H9 (cell line): ENCODE results near the gene GMPPB. TPM values are rescaled to one million over a fixed set of nuclear protein-coding genes. Genes with fewer than 3 reads are reported as not detected.
"Not testable (repeated sequence)": the region's sequence is repeated elsewhere in the genome, so short reads cannot be mapped to it uniquely, and the experiment has no call there.

Experiments used
- DNase-seq: peaks from one replicate; pipeline ENCODE4 v3.0.0-alpha.2; 2017
- H2AFZ ChIP-seq: one replicate; pipeline ENCODE4 v1.6.1; 2013; ENCODE audit warnings: mild to moderate bottlenecking, low read length, control low read depth, moderate library complexity
- H2AK5ac ChIP-seq: 2 replicates; pipeline ENCODE4 v1.6.1; 2013; ENCODE audit warnings: low read length, control low read depth, mixed read lengths; ENCODE audit not compliant: insufficient read length
- H2BK120ac ChIP-seq: one replicate; pipeline ENCODE4 v1.6.1; 2013; ENCODE audit warnings: low read depth, mild to moderate bottlenecking, low read length, control low read depth, inconsistent platforms; ENCODE audit not compliant: poor library complexity, severe bottlenecking
- H2BK12ac ChIP-seq: 2 replicates; pipeline ENCODE4 v1.6.1; 2013; ENCODE audit warnings: low read length, control low read depth, mixed read lengths, low read depth; ENCODE audit not compliant: insufficient read length
- H2BK15ac ChIP-seq: 2 replicates; pipeline ENCODE4 v1.6.1; 2013; ENCODE audit warnings: low read depth, low read length, control low read depth
- H2BK20ac ChIP-seq: one replicate; pipeline ENCODE4 v1.6.1; 2013; ENCODE audit warnings: low read depth, mild to moderate bottlenecking, low read length, control low read depth, inconsistent platforms; ENCODE audit not compliant: poor library complexity, severe bottlenecking
- H2BK5ac ChIP-seq: 2 replicates; pipeline ENCODE4 v1.6.1; 2013; ENCODE audit warnings: low read length, control low read depth, mixed read lengths; ENCODE audit not compliant: insufficient read length
- H3K14ac ChIP-seq: 2 replicates; pipeline ENCODE4 v1.6.1; 2013; ENCODE audit warnings: low read length, control low read depth; ENCODE audit not compliant: insufficient read depth
- H3K18ac ChIP-seq: 2 replicates; pipeline ENCODE4 v1.6.1; 2013; ENCODE audit warnings: low read depth, mild to moderate bottlenecking, mixed read lengths, low read length, control low read depth; ENCODE audit not compliant: insufficient read length
- H3K23ac ChIP-seq: 2 replicates; pipeline ENCODE4 v1.6.1; 2013; ENCODE audit warnings: low read length, control low read depth, mixed read lengths, low read depth; ENCODE audit not compliant: insufficient read length
- H3K23me2 ChIP-seq: 2 replicates; pipeline ENCODE4 v1.6.1; 2013; ENCODE audit warnings: low read depth, mild to moderate bottlenecking, mixed read lengths, low read length, control low read depth; ENCODE audit not compliant: insufficient read length, poor library complexity, severe bottlenecking
- H3K27ac ChIP-seq: 2 replicates; pipeline ENCODE4 v1.5.1; 2013; ENCODE audit warnings: low read length, control low read depth, mixed read lengths, low read depth; ENCODE audit not compliant: insufficient read length
- H3K27me3 ChIP-seq: 2 replicates; pipeline ENCODE4 v1.6.1; 2013; ENCODE audit warnings: low read length, control low read depth, inconsistent platforms; ENCODE audit not compliant: insufficient read depth
- H3K4ac ChIP-seq: 2 replicates; pipeline ENCODE4 v1.6.1; 2013; ENCODE audit warnings: low read depth, mild to moderate bottlenecking, control low read depth, inconsistent platforms, low read length, moderate library complexity
- H3K4me1 ChIP-seq: 2 replicates; pipeline ENCODE4 v1.6.1; 2013; ENCODE audit warnings: low read length, control low read depth, inconsistent platforms; ENCODE audit not compliant: insufficient read depth
- H3K4me2 ChIP-seq: 2 replicates; pipeline ENCODE4 v1.6.1; 2013; ENCODE audit warnings: low read length, control low read depth, mixed read lengths; ENCODE audit not compliant: insufficient read length, insufficient read depth
- H3K56ac ChIP-seq: 2 replicates; pipeline ENCODE4 v1.6.1; 2013; ENCODE audit warnings: low read depth, mild to moderate bottlenecking, mixed read lengths, low read length, control low read depth; ENCODE audit not compliant: insufficient read length
- H3K79me1 ChIP-seq: 2 replicates; pipeline ENCODE4 v1.6.1; 2013; ENCODE audit warnings: low read depth, mild to moderate bottlenecking, moderate library complexity, low read length, control low read depth, inconsistent platforms; ENCODE audit not compliant: insufficient read depth, poor library complexity, severe bottlenecking
- H3K79me2 ChIP-seq: 2 replicates; pipeline ENCODE4 v1.6.1; 2013; ENCODE audit warnings: low read length, control low read depth, inconsistent platforms; ENCODE audit not compliant: insufficient read depth
- H3K9ac ChIP-seq: 2 replicates; pipeline ENCODE4 v1.6.1; 2013; ENCODE audit warnings: low read length, control low read depth, mixed read lengths; ENCODE audit not compliant: insufficient read length; ENCODE audit errors: extremely low read depth
- H3K9me3 ChIP-seq: one replicate; pipeline ENCODE4 v1.6.1; 2013; ENCODE audit warnings: low read depth, low read length, inconsistent platforms; ENCODE audit not compliant: control insufficient read depth
- H3T11ph ChIP-seq: one replicate; pipeline ENCODE4 v1.6.1; 2013; ENCODE audit warnings: mild to moderate bottlenecking, low read length, control low read depth, inconsistent platforms
- H4K20me1 ChIP-seq: one replicate; pipeline ENCODE4 v1.6.1; 2013; ENCODE audit not compliant: control insufficient read depth, insufficient read length, insufficient read depth
- H4K5ac ChIP-seq: 2 replicates; pipeline ENCODE4 v1.6.1; 2013; ENCODE audit warnings: low read depth, mild to moderate bottlenecking, mixed read lengths, low read length, control low read depth; ENCODE audit not compliant: insufficient read length
- H4K8ac ChIP-seq: replicated peaks from 2 replicates; pipeline ENCODE4 v1.6.1; 2013; ENCODE audit warnings: low read length, control low read depth, mixed read lengths, low read depth; ENCODE audit not compliant: insufficient read length
- H4K91ac ChIP-seq: 2 replicates; pipeline ENCODE4 v1.6.1; 2013; ENCODE audit warnings: low read depth, mild to moderate bottlenecking, moderate library complexity, mixed read lengths, low read length, control low read depth; ENCODE audit not compliant: insufficient read length
- H3K27ac Mint-ChIP-seq, 3 experiments: 2 replicates in 2 of 3; 3 replicates in 1 of 3; pipeline ENCODE4 v1.8.0; 2020 to 2021; ENCODE audit warnings: mixed read lengths in 3 of 3, mild to moderate bottlenecking in 1 of 3, moderate library complexity in 1 of 3
- H3K27me3 Mint-ChIP-seq: 2 replicates; pipeline ENCODE4 v1.8.0; 2021; ENCODE audit warnings: low read depth, mild to moderate bottlenecking, moderate library complexity, mixed read lengths
- H3K36me3 Mint-ChIP-seq, 3 experiments: 2 replicates in 2 of 3; 3 replicates in 1 of 3; pipeline ENCODE4 v1.8.0; 2020 to 2021; ENCODE audit warnings: low read depth in 3 of 3, mixed read lengths in 3 of 3; ENCODE audit not compliant: insufficient read depth in 1 of 3
- H3K4me1 Mint-ChIP-seq, 2 experiments: 2 replicates each; pipeline ENCODE4 v1.8.0; 2020; ENCODE audit warnings: mixed read lengths in 2 of 2
- H3K4me3 Mint-ChIP-seq, 2 experiments: 2 replicates in 1 of 2; 3 replicates in 1 of 2; pipeline ENCODE4 v1.8.0; 2020 to 2021; ENCODE audit warnings: mild to moderate bottlenecking in 2 of 2, mixed read lengths in 2 of 2, moderate library complexity in 1 of 2
- H3K9me3 Mint-ChIP-seq, 2 experiments: 2 replicates in 1 of 2; 3 replicates in 1 of 2; pipeline ENCODE4 v1.8.0; 2020; ENCODE audit warnings: mild to moderate bottlenecking in 2 of 2, mixed read lengths in 2 of 2, moderate library complexity in 1 of 2
- WGBS: extraction: QIAGEN DNeasy Blood & Tissue Kit; methylation state at CpG from one replicate; pipeline ENCODE4 v1.1.7; 2013; ENCODE audit warnings: missing lambda C conversion rate, low lambda C conversion rate, mixed read lengths; ENCODE audit not compliant: insufficient read length; ENCODE audit errors: extremely low coverage; 5-methylcytosine and 5-hydroxymethylcytosine counted together
- total RNA-seq: library from RNA; stranded (reverse); gene quantifications from 2 replicates; pipeline ENCODE4 v1.2.1, GENCODE V29; 2021

The GMPPB gene
- total RNA-seq, 1 experiment from 2014 or later, result 31.1 TPM

DNA sequence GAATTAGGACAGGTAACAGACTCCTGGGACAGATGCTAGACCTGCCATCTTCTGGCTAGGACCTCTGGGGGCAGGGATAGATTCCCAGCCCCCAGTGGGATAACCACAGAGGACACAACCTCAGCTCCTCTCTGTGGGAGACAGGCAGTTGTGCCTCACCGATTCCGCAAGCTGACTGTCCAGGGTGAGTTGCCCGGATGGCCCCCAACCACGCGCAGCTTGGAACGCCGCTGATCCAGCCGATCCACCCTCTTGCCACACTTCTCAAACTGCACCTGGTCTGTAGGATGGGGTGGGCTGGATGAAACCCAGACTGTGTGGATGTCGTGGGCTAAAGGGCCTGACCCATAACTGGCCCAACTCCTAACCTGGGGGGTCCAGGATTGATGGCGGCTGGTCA is 38.6 kb downstream of the GMPPB start:
- no CpG with 5 or more reads among the region's 10 CpGs for WGBS
- not testable (repeated sequence) for H3K14ac ChIP-seq, H3K27ac Mint-ChIP-seq, H3K4ac ChIP-seq, H3K79me1 ChIP-seq, H3T11ph ChIP-seq, H2BK12ac ChIP-seq, H2BK120ac ChIP-seq, H3K9me3 Mint-ChIP-seq, H2BK5ac ChIP-seq, H4K5ac ChIP-seq, H3K79me2 ChIP-seq, H2AK5ac ChIP-seq, H2BK15ac ChIP-seq, H4K20me1 ChIP-seq, H3K23ac ChIP-seq, H4K91ac ChIP-seq, H4K8ac ChIP-seq, H3K9ac ChIP-seq, H3K27ac ChIP-seq, DNase-seq, H3K9me3 ChIP-seq, H3K18ac ChIP-seq, H2AFZ ChIP-seq, H3K27me3 ChIP-seq, H3K4me1 ChIP-seq, H3K23me2 ChIP-seq, H3K27me3 Mint-ChIP-seq, H3K56ac ChIP-seq, H3K4me2 ChIP-seq, H2BK20ac ChIP-seq
- Mint-ChIP-seq H3K4me1 (peaks cover 14 to 26% of the 10 kb centered on the region in 2 experiments), H3K36me3 (peaks cover 12 to 39% (median 35%) of the 10 kb centered on the region in 3 experiments; a peak in 6 of 7 replicates), H3K4me3 (peak overlapping the region; percentile 36 to 69; a peak in 4 of 5 replicates)
